Measurements from ENCODE around the gene OBP2A.

OBP2A gene

DNA sequence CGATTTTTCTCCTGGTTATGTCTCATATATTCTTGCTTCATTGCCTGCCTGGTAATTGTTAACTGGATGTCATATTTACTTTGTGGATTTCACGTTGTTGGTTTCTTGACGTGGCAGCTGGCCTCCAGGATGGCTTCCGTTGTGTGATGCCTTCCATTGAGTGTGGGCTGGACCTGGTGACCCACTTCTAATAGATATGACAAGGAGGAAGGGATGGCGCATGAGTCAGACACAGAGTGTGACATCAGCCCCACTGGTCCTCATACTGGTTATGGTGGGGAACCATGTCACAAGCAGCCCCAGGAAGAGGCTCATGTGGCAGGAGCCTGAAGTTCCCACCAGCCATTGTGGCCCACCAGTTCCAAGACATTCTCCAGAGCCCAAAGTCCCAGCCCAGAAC, 9.3 kb downstream of the OBP2A start:
- DNase-seq = no peak

DNA sequence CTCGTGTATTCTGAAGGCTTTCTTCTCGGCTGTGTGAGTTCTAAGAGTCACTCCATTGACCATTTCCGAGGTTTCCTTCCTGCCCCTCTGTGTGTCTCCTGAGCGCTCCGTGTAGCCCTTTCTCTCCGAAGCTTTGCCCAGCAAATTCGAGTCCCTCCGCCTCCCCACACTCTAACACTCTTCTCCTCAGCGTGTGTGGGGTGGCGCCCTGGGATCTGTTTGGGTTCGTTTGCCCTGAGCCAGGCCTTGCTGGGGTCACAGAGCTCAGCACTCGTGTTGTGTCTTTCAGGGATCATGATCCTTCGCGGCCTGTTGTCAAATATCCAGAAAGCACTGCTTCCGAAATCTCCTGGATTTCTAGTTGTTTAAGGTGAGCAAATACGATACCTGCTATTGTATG, 10.0 kb downstream of the OBP2A start:
- DNase-seq = no peak

DNA sequence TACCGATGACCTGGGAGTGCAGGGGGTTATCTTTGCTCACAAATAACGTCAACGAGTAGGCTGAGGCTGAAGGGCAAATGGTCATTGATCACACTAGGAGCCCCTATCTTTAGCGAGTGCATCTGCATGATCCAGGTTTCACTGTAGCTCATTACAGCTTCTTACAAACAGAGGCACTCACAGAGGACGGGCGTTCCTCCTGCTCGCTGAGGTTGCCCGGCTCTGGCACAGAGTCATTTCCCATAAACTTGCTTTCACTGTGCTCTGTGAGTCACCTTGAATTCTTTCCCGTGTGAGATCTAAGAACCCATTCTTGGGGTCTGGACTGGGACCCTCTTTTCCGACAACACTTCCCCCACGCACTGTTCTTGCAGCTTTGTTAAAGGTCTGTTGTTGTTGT, 13.7 kb downstream of the OBP2A start:
- DNase-seq = no peak

DNA sequence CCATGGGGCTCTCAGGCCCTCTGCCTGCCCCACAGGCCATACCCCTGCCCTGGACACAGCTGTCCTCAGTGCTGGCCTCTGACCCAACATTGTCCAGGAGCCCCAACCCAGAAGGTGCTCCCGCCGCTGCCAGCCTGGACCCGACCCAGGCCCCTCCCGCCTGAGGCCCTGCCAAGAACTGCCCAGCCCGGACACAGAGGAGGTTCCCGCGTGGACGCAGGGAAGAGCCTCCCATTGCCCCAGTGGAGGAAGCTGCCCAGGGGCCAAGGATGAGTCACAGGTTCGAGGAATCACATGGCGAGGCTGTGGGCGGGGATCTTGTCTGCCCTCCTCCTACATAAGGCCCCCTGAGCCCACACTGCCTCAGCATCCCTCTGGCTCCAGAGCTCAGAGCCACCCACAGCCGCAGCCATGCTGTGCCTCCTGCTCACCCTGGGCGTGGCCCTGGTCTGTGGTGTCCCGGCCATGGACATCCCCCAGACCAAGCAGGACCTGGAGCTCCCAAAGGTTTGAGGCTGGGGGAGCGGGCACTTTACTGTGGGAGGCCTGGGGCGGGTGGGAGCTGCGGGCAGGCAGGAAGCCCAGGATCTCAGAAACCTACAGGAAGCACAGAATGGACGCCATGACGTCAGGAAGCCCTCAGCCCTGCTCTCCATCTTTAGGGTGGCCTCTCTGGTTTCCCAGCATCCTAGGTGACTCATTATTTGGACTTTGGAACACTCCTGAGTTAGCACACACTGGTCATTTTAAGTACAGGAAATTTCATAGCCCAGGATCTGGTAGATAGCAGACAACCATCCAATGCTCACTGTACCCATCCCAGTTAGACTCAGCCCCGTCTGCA, 15.7 kb downstream of the OBP2A start, which contains the start of gene PAEP:
PAEP (plus strand) TSS at position 366 of the 844 bp plus-strand sequence.
- no peak for DNase-seq

DNA sequence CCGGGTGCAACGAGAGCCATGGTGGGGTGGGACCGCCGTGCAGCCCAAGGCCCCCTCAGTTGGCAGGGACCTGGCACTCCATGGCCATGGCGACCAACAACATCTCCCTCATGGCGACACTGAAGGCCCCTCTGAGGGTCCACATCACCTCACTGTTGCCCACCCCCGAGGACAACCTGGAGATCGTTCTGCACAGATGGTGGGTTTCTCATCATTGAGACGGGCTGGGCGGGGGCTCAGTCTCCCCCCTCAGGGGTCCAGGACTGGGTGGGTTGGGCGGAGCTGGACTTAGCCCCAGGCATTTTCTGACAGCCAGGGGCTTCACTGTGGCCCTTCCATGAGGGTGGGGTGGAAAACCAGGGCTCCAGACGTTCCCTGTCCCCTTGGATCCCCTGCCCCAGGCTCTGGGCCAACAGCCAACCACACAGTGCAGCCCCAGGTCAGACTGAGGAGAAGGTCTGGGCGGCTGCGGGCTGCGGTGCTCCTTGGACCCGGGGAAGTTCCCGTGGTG, 16.4 kb downstream of the OBP2A start:
- DNase-seq = no peak

DNA sequence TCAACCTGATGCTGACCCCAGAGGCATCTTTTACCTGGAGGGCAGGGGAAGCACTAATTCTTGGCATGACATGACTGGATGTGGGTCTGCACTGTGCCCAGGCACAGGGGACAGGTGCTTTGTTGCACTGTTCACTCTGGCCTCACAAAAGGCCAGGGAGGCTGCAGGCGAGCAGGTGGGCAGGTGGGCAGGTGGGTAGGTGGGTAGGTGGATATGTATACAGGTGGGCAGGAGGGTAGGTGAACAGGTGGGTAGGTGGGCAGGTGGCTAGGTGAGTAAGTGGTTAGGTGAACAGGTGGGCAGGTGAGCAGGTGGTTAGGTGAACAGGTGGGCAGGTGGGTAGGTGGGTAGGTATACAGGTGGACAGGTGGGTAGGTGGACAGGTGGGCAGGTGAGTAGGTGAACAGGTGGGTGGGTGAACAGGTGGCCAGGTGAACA, 17.1 kb downstream of the OBP2A start:
- DNase-seq = no peak

DNA sequence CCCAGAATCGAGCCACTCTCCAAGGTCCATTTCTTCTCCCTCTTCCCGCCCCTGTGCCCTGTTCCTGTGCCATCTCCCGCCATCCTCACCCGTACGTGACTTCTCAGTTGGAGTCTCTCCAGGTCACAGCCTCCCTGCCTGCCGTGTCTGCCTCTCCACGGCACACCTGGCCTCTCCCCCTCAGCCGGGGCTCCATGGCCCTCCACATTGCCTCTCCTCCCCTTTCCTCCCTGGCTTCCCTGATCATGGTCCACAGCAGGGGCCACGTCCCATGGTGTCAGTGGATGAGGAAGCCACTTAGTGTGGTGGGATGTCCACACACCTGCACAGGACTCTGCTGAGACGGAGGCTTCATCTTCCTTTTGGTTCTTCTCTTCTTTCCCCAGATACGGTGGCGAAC, 17.9 kb downstream of the OBP2A start:
- no peak for DNase-seq

DNA sequence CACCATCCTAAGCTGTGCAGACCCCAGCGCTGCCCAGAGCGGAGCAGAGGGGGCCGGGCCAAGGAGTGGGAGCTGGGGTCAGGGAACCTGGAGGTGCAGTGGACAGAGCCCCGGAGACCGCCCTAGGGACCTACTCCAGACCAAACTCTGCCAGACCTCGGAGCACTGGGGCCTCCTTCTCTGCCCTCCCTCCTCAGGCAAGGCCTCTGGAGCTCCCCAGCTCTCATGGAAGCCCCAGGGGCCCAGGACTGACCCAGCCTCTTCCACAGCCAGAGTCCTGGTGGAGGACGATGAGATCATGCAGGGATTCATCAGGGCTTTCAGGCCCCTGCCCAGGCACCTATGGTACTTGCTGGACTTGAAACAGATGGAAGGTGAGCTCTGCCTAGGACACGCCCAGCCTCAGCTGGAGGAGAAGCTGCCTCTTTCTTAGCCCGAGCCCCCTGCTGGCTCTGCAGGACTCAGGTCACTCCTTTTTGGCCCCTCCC, 19.3 kb downstream of the OBP2A start:
- DNase-seq = no peak

DNA sequence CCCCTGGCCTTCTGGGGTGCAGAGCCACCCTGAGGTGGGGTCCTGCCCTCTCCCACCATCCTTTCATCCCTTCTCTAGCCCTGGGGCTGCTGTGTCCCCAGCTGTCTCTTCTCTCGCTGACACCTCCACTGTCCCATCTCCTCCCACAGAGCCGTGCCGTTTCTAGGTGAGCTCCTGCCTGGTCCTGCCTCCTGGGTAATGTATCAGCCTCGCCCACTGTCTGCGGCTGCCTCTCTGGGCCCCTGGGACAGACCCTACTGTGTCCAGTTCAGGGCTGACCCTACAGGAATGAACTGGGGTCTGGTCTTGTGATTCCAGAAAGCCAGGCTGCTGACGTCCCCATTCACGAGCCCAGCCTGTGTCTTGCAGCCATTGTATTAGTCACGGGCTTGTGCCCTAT, 19.7 kb downstream of the OBP2A start:
- no peak for DNase-seq

DNA sequence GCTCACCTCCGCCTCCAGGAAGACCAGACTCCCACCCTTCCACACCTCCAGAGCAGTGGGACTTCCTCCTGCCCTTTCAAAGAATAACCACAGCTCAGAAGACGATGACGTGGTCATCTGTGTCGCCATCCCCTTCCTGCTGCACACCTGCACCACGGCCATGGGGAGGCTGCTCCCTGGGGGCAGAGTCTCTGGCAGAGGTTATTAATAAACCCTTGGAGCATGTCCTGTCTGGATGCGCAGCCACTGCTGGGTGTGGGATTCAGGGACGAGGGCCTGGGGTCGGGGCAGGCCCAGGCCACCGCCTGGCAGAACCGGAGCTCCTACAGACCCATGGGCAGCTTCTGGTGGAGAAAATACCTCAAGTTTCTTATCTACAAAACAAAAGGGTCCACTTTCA, 20.6 kb downstream of the OBP2A start:
- DNase-seq = no peak

DNA sequence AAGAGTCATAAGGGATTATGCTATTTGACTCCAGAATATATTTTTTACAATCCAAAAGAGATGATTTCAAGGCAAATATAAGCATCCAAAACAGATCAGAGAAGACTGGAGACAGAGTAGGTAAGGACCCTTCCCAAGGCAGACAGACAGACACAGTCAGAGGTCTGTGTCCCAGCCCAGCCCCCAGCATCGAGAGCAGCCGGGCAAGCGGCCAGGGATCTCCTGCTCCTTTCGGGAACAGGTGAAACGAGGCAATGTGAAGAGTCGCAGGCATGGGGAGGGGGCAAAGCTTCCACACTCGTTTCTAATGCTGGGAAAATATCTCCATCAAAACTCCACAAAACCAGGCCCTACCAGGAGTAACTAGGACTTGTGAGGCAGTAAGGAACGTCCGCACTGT, 21.4 kb downstream of the OBP2A start:
- no peak for DNase-seq

DNA sequence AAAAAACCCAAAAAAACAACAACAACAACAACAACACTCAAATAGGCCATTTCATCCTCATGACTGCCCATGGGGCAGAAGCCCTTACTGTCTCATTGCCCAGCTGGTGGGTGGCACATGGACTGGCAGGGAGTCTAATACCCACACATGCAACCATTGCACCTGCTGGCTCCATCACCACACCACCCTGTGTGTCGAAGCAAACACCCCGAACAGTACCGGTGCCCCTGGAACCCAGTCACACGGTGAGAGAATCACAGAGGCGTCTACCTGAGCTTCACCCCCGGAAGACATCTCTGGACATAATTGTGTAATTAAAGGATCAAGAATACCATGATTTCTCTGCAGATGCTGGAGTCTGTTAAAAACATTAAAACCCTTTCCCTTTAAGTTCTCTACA, 22.1 kb downstream of the OBP2A start:
- DNase-seq = no peak

DNA sequence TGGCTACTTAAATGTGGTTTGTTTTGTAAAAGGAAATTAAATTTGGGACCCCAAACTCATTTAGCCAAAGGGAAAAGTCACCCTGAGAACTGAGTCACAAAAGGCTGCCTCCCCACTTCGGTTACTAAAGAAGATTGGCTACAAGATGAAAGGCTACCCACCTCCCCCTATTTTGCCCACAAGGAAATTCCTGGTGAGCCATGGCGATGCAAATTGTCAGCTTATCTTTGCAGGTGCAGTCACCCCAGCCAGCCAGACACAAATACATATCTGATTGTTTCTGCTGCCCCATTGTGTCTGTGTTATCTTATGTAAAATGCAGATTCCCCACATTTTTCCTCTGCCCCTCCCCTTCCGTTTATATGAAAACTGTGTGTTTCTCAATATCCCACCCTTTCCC, 24.5 kb downstream of the OBP2A start:
- no peak for DNase-seq

DNA sequence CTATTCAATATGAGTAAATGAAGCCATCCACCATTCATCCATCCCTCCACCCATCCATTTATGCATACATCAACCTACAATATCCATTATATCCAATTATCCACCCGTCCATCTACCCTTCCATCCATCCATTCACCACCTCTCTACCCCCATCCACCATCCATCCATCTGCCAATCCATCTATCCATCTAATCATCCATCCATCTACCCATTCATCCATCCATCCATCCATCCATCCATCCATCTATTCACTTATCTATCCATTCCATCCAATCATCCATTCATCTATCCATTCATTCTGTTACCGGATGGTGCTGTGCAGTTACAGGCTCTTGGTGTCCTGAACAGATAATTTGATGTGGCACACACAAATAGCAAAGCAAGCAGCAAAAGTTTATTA, 26.3 kb downstream of the OBP2A start:
- no peak for DNase-seq

DNA sequence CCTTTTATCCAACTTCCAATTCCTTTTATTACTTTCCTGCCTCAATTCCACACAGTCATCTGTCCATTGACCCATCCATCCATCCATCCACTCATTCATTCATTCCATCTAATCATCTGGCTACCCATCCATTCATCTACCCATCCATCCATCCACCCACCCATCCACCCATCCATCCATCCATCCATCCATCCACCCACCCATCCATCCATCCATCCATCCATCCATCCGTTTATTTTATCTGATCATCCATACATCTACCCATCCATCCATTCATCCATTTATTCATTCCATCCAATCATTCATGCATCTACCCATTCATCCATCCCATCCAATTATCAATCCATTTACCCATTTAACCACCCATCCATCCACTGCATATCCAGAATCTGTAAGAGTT, 27.2 kb downstream of the OBP2A start:
- no peak for DNase-seq

DNA sequence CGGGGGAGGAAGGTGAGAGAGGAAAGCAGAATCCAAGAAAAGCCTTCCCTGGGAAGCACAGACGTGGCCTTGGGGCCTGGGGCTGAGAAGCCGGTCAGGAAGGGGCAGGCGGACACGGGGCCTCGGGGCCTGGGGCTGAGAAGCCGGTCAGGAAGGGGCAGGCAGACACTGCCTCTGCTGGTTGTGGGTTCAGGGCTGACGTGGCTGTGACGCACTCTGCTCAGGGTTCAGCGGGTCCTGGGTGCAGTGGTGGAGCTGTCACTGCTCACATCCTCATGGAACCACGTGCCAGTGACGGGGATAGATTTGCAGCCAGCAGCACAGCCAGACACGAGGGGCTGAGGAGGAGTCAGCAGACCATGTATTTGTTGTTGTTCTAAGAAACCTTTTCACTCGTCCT, 28.4 kb downstream of the OBP2A start:
- no peak for DNase-seq

DNA sequence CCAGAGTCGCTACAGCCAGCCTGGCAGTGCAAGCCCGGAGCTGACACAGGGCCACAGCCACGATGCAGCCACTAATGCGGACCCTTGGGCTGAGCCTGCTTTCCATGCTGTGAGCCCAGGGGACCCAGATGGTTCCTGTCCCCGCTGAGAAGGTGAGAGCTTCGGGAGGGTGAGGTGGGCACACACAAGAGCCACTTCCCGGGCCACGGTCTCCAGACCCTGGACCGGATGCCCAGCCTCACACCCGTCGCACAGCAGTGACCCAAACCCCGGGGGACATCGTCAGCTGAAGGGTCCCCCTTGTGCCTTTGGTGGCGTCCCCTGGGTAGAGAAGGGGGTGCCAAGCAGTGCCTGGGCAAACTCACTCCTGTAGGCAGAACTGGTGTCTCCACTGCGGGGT, 29.0 kb downstream of the OBP2A start:
- no peak for DNase-seq

DNA sequence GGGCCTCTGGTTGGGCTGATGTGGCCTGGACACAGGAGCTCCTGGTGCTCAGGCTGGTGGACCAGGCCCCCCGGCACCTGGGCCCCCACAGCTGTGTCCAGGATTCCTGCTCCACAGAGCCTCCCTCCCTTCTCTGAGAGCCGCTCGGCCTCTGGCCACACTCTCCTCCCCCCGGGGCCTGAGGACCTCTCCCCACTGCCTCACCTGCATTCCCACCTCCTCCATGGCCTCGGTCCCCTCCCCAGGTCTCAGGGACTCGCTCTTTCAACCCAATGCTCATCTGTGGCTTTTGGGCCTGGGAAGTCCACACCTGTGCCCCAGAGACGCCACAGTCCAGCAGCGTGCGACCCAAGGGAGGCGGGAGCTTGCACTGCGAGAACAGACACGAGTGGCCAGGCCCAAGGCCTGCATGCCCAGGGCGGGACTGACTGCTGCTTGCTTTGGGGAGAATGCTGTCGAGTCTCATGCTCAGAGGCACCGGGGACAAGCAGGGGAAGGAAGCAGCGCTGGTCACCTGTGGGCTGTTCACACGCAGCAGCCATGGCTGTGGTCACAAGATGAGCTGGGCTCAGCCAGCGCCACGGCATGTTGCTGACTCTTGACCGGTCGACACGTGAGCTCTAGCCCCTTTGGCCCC, 30.2 kb downstream of the OBP2A start:
- no peak for DNase-seq

DNA sequence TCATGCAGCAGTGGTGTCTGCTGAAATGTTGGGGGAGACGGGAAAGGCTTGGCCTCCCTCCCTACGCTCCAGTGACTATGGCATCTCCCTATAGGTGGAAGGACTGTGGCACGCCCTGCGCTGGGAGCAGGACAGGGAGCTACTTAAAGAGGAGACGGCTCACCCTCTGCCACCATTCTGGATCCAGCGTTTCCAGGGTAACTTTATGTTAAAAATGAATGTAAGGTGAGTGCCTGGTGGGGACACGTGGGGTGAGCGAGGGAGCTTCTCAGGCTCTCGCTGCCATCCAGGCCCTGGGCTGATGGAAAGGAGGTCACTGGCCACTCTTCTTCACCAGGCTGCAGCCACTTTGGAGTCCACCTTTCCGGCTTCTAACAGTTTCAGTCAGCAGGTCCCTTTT, 31.3 kb downstream of the OBP2A start:
- DNase-seq = no peak

DNA sequence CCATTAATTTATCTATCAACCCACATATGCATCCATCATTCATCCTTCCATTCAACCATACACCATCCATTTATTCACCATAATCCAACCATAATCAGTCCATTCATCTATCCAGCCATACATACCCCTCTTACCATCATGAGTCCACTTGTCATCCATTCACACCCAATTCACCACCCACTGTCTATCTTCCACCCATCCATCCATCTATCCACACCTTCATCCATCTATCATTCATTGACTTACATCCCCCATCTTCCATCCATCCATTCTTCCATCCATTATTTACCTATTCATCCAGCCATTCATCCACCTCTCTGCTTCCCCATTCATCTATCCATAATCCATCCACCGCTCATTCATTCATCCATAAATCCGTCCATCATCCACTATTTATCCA, 33.4 kb downstream of the OBP2A start:
- no peak for DNase-seq

DNA sequence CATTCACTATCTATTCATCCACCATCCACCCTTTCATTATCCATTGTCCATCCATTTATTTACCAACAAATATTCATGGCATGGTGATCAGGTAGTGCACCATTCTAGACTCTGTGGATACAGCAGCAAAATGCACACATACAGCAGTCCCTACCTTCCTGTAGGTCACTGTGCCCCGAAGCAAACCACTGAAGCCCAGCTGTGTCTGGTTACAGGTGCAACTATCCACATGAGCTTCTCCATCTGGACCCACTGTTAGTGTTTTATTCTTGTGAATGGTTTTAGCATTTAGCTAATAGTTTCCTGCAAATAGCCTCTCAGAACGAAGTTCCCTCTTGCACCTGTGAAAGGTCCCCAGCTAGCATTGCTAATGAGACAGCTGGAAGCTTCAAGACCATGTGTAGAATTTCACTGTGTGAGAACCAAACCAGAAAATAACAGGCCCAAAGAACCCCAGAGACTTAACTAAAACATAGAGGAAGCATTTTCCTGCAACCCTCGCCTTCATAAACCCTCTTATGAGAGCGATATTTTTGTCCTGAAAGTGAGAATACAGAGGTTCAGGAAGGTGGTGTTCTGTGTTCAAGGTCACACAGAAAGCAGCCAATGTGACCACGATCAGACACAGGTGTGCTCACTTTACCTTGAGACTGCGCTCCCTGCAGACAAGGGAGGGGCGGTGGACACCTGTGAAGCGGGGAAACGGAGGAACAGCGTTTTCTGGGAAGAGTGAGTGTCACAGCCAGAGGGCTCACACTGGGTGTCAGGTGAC, 34.1 kb downstream of the OBP2A start:
- DNase-seq = no peak

DNA sequence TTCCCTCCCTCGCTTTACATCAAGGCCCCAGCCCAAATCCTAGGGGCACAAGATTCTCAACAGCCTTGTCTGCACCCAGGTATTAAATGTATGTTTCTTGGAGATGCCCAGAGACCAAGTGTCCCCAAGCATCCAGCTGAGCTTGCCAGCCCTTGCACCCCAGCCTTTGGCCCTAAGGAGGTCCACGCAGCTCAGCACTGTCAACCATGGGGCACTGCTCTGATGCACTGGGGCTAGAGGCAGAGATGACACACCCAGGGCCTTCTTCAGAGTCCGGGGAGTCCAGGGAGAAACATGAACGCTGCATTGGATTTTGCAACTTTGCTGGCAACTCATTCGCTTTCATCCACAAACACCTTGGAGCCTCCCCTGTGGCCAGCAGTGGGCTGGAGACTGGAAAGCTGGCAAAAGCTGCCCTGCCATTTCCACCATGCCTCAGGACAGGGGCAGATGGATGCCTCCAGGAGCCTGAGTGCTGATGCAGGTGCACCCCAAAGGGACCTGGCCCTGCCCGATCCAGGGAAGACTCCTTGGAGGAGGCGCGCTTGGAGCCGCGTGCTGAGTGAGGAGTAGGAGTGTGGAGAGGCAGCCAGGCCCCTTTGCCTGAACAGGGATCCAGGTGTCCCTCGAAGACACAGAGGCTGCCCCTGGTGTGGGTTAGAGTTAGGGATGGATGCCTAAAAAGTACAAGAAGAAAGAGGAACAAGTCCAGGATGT, 34.9 kb downstream of the OBP2A start:
- DNase-seq = no peak
